Activated CD4-positive, alpha-beta T cell treated with anti-CD3 and anti-CD28 coated beads, Interleukin-2, amount 10 ng/mL, durations not matched to agents 7 days and 5 days (primary cell): ENCODE measurements around the gene DHRS3. TPM values are rescaled to one million over a fixed set of nuclear protein-coding genes. Genes with fewer than 3 reads are reported as not detected.

Source experiments
- CTCF ChIA-PET: fragments of 350-600 bp; sonication (Branson Sonifier 250); formaldehyde crosslinking; loops from one replicate; lab custom pipeline; 2021; ENCODE audit warnings: antibody characterized with exemption; lab: Charles Lee
- POLR2A ChIA-PET: fragments of 350-600 bp; sonication (Branson Sonifier 250); formaldehyde crosslinking; loops from one replicate; lab custom pipeline; 2021; ENCODE audit warnings: antibody characterized with exemption; lab: Charles Lee
- DNase-seq: peaks from one replicate; pipeline ENCODE4 v3.0.0-alpha.2; 2020
- H3K27ac Mint-ChIP-seq: one replicate; pipeline ENCODE4 v1.8.0; 2021; ENCODE audit warnings: mild to moderate bottlenecking, moderate library complexity, mixed read lengths
- H3K27me3 Mint-ChIP-seq: one replicate; pipeline ENCODE4 v1.8.0; 2021; ENCODE audit warnings: mixed read lengths
- H3K36me3 Mint-ChIP-seq: one replicate; pipeline ENCODE4 v1.8.0; 2021; ENCODE audit warnings: low read depth, mixed read lengths
- H3K4me1 Mint-ChIP-seq: one replicate; pipeline ENCODE4 v1.8.0; 2021; ENCODE audit warnings: mixed read lengths
- H3K4me3 Mint-ChIP-seq: one replicate; pipeline ENCODE4 v1.8.0; 2021; ENCODE audit warnings: mild to moderate bottlenecking, moderate library complexity, mixed read lengths
- H3K9me3 Mint-ChIP-seq: one replicate; pipeline ENCODE4 v1.8.0; 2021; ENCODE audit warnings: mixed read lengths
- total RNA-seq, 2 experiments: library from RNA; stranded (reverse); gene quantifications; one replicate each; pipeline ENCODE4 v1.2.3, GENCODE V29; 2021

DHRS3 gene
- total RNA-seq, 2 experiments from 2014 or later: 30.3 to 31.2 TPM

DNA sequence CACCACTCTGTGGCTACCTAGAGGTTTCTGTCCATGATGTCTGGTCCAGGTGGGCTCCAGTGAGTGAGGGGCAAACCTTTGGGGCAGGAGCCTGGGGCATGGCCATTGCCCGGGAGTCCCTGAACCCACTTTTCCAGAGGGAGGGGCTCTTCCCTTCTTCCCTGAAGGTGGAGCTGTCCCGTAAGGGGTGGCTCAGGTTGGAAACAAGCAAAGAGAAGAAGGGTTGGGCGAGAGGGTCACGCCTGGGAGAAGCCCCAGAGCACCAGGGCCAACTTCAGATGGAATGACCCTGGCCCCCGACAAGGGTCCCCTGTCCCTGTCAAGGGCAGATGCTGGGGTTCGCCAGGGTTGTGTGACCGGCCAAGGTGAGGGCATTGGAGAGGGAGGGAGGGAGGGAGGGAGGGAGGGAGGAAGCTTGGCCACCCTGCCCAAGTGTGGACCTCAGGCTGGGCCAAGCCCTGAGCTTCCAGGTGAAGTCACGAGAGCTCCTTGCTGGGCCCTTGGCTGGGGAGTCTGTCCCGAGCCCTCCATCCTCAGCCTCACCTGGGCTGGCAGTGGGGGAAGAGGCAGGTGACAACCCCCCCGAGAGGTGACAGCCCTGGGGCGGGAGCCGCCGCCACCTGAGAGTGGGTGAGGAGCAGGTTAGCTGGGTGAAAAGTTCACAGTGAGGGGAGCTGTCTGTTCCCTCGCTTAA lies 69.6 kb downstream of the DHRS3 start:
- Mint-ChIP-seq H3K4me3 (no peak overlapping the region), H3K36me3 (no peaks in the 10 kb centered on the region), H3K9me3 (no peaks in the 10 kb centered on the region), H3K27ac (no peak overlapping the region), H3K27me3 (peaks cover 4% of the 10 kb centered on the region), H3K4me1 (no peaks in the 10 kb centered on the region)
- POLR2A ChIA-PET: no interaction called here
- no peak for DNase-seq
- CTCF ChIA-PET: interaction anchor here (0.6 to 1.5 kb wide), 2 partner anchors 17 to 18 kb away, joined by 3 read pairs; no protein-coding TSS in a partner anchor

DNA sequence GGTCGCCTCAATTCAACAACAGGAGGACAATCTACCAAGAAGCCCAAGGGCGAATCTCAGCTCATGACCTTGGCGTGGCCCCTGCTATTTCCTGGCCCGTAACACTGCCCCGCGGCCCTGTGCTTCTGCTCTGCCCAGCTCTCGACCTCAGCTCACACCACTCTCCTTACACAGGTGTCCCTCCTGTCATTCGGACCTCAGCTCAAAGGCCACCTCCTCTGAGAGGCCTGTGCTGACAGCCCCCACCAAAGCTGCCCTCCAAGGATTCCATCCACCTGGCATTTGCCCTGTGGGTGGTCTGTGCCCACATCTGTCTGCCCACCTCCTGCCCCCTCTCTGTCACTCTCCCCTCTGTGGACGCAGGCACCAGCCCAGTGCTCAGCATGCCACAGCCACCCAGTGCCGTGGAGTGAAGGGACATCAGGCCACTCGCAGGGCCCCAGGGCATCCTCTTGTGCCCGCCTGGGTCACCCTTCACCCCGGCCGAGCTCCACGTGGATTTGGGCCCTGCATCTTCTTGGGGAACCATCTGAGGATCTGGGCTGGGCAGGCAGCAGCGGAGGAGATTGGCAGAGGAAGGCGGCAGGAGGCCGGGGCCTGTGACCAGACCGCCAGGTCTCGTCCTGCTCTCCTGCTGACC lies 70.3 kb downstream of the DHRS3 start:
- no peaks in the 10 kb centered on the region for H3K9me3 Mint-ChIP-seq
- peaks cover 9% of the 10 kb centered on the region for H3K27me3 Mint-ChIP-seq
- ChIA-PET CTCF (no interaction called here), POLR2A (no interaction called here)
- H3K36me3 Mint-ChIP-seq: no peaks in the 10 kb centered on the region
- no peak for DNase-seq
- no peaks in the 10 kb centered on the region for H3K4me1 Mint-ChIP-seq
- peak overlapping the region; percentile 9 for H3K27ac Mint-ChIP-seq
- no peak overlapping the region for H3K4me3 Mint-ChIP-seq

DNA sequence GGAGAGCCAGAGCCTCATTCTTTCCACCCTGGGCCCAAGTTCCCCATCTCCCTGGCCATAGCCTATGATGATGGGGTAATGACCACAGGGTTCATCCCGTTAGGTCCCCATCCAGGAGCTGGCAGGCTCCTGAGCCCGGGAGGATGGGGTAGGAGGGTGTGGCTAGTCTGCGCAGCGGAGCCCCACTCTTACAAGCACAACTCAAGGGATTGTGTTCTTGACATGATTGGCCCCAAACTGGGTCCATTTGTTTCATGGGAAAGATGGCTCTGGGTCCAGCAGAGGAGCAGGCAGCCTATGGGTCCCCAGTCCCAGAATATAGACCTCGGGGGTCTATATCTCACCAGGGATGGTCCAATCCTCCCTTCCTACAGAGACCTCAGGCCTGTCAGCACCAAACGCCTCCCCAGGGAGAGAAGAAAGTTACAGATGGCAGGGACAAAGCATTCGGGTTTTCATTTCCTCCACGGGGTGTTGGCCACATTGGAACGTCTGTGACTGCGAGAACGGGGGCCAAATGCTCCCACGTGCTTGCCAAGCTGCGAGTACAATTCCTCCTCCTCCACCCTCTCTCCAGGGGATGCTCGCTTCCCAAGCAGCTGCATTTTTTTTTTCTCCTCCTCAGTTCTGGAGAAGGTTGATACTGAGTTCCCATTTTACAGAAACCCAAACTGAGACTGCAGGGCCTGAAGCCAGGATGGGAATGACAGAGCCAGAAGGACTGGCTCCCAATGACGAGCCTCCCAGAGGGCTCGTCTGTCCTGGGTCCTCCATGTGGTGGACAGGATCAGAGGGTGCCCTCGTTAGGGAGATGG lies 71.0 kb downstream of the DHRS3 start:
- H3K27ac Mint-ChIP-seq: no peak overlapping the region
- ChIA-PET CTCF (no interaction called here), POLR2A (no interaction called here)
- no peaks in the 10 kb centered on the region for H3K36me3 Mint-ChIP-seq
- no peak for DNase-seq
- no peaks in the 10 kb centered on the region for H3K9me3 Mint-ChIP-seq
- H3K4me1 Mint-ChIP-seq: no peaks in the 10 kb centered on the region
- no peak overlapping the region for H3K4me3 Mint-ChIP-seq
- H3K27me3 Mint-ChIP-seq: peaks cover 11% of the 10 kb centered on the region

DNA sequence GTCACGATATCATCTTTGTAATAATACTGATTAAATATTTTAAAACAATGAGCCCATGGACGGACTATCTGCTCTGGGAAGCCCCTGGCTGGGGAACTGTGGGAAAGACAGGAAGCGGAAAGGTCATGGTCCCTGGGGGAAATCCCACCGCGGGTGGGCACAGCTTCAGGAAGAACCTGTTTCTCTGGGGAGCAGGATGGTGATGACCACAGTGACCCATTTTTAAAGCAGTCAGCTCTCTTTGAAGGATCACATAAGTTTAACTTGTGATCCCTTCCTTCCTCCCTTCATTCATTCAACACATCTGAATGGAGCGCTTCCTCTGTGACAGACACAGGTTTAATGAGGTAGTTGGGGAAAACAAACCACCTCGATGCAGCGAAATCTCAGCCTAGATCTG lies 73.0 kb downstream of the DHRS3 start:
- CTCF ChIA-PET: no interaction called here

DNA sequence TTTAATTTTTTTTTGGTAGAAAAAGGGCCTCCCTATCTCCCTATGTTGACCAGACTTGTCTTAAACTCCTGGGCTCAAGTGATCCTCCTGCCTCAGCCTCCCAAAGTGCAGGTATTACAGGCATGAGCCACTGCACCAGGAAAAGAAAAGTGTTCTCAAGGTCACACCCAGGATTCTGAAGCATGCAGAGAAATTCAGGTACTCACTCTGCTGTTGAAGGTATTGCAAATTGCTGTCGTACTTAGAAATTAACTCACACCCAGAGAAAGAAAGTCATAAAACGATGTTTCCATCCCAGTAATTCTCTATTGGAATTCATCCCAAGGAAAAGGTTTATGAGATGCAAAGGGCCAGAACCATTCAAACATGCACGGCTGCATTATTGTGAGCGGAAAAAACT lies 73.7 kb downstream of the DHRS3 start:
- H3K9me3 Mint-ChIP-seq: no peaks in the 10 kb centered on the region
- H3K4me3 Mint-ChIP-seq: no peak overlapping the region
- no peak for DNase-seq
- peaks cover 11% of the 10 kb centered on the region for H3K27me3 Mint-ChIP-seq
- no peaks in the 10 kb centered on the region for H3K36me3 Mint-ChIP-seq
- no peaks in the 10 kb centered on the region for H3K4me1 Mint-ChIP-seq
- ChIA-PET POLR2A (no interaction called here), CTCF (no interaction called here)
- no peak overlapping the region for H3K27ac Mint-ChIP-seq

More for the DNA sequence above, 73.0 kb downstream of the DHRS3 start:
- Mint-ChIP-seq H3K27ac (no peak overlapping the region), H3K4me3 (no peak overlapping the region), H3K4me1 (no peaks in the 10 kb centered on the region), H3K9me3 (no peaks in the 10 kb centered on the region), H3K27me3 (peaks cover 11% of the 10 kb centered on the region), H3K36me3 (no peaks in the 10 kb centered on the region)
- POLR2A ChIA-PET: no interaction called here
- no peak for DNase-seq

DNA sequence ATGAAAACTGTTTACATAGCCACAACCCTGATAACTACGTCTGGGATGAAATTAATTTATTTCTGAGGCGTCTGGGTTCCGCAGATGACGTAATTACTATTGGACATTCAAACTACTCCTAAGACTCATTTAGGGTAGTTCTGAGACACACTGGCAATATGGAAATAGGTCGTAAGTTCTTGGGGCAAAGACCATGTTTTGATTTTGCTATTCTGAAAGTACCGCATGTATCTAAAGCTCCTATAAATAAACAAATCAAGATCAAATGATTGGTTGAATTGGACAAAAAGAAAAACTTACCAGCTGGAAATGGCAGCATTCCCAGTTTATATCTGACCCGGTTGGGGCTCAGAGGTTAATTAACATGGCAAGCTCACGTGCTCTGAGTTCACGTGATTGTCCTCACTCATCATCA lies 74.3 kb downstream of the DHRS3 start:
- POLR2A ChIA-PET: no interaction called here
- H3K27ac Mint-ChIP-seq: no peak overlapping the region
- H3K4me3 Mint-ChIP-seq: no peak overlapping the region
- H3K36me3 Mint-ChIP-seq: no peaks in the 10 kb centered on the region
- no peaks in the 10 kb centered on the region for H3K4me1 Mint-ChIP-seq
- CTCF ChIA-PET: no interaction called here
- DNase-seq: no peak
- H3K9me3 Mint-ChIP-seq: no peaks in the 10 kb centered on the region
- peaks cover 11% of the 10 kb centered on the region for H3K27me3 Mint-ChIP-seq

DNA sequence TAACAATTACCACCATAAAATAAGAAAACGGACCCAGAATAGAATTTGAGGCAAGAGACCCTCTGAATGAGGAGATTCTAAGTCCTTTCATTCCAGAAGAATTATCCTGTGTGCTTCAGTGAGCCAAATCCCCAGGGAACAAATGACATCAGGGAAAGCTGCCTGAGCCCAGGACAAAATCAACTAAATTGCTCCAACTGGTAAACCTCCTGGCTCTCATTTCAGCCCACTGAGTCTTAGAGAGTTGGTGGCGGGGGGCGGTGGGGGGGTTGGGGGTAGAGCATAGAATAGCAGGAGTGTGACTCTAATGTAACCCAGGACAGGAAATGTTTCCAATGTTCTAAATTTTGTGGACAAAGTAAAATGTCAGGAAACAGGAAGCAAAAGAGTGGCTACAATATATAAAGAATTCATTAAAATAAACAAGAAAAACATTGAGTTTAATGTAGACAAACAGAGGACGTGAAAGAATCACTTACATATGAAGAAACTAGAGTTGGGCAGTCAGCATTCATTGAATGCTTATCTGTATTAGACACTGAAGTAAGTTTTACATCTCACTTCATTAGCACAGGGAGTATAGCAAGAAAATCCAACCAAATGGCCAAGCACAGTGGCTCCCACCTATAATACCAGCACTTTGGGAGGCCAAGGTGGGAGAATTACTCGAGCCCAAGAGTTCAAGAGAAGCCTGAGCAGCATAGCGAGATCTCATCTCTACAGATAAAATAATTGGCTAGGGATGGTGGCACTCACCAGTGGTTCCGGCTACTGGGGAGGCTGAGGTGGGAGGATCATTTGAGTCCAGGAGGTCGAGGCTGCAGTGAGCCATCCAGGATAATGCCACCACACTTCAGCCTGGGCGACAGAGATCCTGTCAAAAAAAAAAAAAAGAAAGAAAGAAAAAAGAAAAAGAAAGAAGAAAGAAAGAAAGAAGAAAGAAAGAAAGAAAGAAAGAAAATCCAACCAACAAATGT lies 75.1 kb downstream of the DHRS3 start:
- H3K27ac Mint-ChIP-seq: no peak overlapping the region
- H3K4me3 Mint-ChIP-seq: no peak overlapping the region
- peaks cover 11% of the 10 kb centered on the region for H3K27me3 Mint-ChIP-seq
- CTCF ChIA-PET: no interaction called here
- H3K9me3 Mint-ChIP-seq: peaks cover 2% of the 10 kb centered on the region
- no peaks in the 10 kb centered on the region for H3K4me1 Mint-ChIP-seq
- POLR2A ChIA-PET: no interaction called here
- H3K36me3 Mint-ChIP-seq: no peaks in the 10 kb centered on the region
- no peak for DNase-seq

DNA sequence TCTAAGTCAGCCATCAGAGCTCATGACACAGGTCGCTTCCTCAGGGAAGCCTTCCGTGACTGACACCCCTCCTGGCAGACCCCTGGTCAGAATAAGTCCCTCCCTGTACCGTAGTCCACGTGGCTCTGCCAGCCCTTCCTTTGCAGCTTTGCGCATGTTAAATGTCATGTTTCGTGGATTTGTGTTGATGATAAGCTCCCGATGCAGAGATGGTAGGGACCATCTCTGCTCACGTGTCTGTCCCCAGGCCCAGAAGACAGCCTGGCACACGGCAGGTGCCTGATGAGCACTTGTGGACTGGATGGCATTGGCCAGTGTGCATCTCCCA lies 75.9 kb downstream of the DHRS3 start:
- H3K4me3 Mint-ChIP-seq: no peak overlapping the region
- ChIA-PET POLR2A (no interaction called here), CTCF (no interaction called here)
- peaks cover 2% of the 10 kb centered on the region for H3K4me1 Mint-ChIP-seq
- H3K27ac Mint-ChIP-seq: no peak overlapping the region
- peaks cover 7% of the 10 kb centered on the region for H3K36me3 Mint-ChIP-seq
- peaks cover 11% of the 10 kb centered on the region for H3K27me3 Mint-ChIP-seq
- peaks cover 9% of the 10 kb centered on the region for H3K9me3 Mint-ChIP-seq
- no peak for DNase-seq

DNA sequence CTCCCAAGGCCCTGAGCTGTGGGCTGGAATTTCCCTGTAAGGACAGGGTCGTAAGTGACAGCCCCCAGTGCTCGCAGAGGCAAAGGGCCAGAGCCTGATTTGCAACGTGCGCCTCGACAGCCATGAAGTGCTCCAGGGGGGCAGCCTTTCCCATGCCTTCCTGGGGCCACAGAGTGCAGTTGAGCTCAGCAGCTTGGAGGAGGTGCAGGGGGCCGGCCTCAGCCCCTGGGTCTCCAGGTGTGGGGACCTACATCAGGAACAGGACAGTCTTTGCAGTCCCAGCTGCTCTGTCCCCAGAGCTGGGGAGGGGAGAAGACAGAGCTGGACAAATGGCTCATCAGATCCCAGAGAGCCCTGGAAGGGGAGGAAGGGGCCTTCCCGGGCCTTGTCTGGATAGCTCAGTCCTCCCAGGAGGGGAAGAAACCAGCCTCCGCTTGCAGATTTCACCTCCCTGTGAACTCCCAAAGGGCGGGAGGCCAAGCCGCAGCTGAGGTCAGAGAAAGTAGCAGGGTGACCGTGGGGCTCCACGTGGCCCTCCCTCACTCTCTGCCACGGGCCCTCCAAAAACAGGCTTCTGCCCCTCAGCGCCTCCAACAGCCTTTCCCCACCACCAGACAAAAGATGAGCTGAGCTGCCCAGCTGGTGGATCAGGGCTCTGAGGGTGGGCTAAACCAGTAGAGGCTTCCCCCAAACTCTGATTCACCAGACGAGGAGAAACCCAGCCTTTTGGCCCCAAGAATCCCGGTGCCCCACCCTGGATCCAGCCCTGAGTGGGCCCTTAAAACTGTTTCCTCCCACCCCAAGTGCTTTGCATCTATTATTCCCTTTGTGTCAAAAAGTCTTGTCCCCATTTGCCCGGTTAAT lies 76.5 kb downstream of the DHRS3 start:
- H3K9me3 Mint-ChIP-seq: peaks cover 11% of the 10 kb centered on the region
- peaks cover 10% of the 10 kb centered on the region for H3K36me3 Mint-ChIP-seq
- no peak overlapping the region for H3K4me3 Mint-ChIP-seq
- no peak overlapping the region for H3K27ac Mint-ChIP-seq
- peaks cover 11% of the 10 kb centered on the region for H3K27me3 Mint-ChIP-seq
- H3K4me1 Mint-ChIP-seq: peaks cover 4% of the 10 kb centered on the region
- POLR2A ChIA-PET: no interaction called here
- CTCF ChIA-PET: interaction anchor here (0.8 to 1.5 kb wide), 3 partner anchors 12 to 265 kb away, joined by 3 read pairs; no protein-coding TSS in a partner anchor
- no peak for DNase-seq

DNA sequence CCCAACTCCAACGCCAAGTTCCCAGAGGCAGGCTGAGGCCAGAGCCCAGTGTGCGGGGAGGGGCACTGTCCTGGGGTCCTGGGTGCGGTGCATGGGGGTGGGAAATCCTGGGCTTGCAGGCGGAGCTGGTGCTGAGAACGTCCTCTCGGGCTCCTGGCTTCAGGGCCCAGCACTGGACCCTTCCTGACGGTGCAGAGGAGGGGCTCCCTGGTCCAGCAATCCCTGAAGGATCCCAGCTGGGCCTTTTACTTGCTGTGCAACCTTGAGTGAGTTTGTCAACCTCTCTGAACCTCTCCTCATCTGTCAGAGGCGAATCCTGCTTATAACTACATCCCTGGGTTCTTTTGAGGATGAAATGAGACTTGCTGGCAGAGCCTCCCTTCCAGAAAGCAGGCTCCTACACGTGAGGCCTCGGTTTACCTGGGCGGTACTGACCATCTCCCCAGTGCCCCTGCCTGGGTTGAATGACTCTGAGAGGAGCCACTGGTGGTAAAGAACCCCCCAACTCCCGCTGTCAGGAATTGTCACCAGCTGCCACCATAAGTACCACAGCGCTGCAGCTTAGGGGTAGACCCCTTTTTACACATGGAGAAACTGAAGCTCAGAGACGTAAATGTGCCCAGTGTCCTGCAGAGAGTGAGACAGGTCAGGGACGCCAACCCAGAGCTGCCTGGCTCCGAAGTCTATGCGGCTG lies 77.3 kb downstream of the DHRS3 start:
- Mint-ChIP-seq H3K27ac (no peak overlapping the region), H3K36me3 (peaks cover 17% of the 10 kb centered on the region), H3K4me3 (no peak overlapping the region), H3K4me1 (peaks cover 7% of the 10 kb centered on the region), H3K9me3 (peaks cover 17% of the 10 kb centered on the region), H3K27me3 (peaks cover 11% of the 10 kb centered on the region)
- ChIA-PET CTCF (interaction anchor here (0.8 to 1.5 kb wide), 3 partner anchors 11 to 264 kb away, joined by 3 read pairs; no protein-coding TSS in a partner anchor), POLR2A (no interaction called here)
- no peak for DNase-seq
